Adipocyte (in vitro differentiated cells): ENCODE data around the gene NKX2-3.
A peak's percentile ranks its signal among the peaks of the same experiment; 100 is the strongest.

Experiments used
- DNase-seq: peaks from one replicate; pipeline ENCODE4 v3.0.0-alpha.2; 2015; ENCODE audit warnings: low read depth
- H3K27me3 ChIP-seq: replicated peaks from 2 replicates; pipeline ENCODE4 v1.7.0; 2013; ENCODE audit warnings: mild to moderate bottlenecking, low read length, moderate library complexity; ENCODE audit not compliant: control insufficient read depth, insufficient read depth
- H3K36me3 ChIP-seq: 2 replicates; pipeline ENCODE4 v1.7.0; 2013; ENCODE audit warnings: low read length, mild to moderate bottlenecking, moderate library complexity; ENCODE audit not compliant: control insufficient read depth, insufficient read depth, severe bottlenecking
- H3K4me1 ChIP-seq: 2 replicates; pipeline ENCODE4 v1.7.0; 2013; ENCODE audit warnings: mild to moderate bottlenecking, low read length, moderate library complexity; ENCODE audit not compliant: control insufficient read depth, insufficient read depth
- H3K4me3 ChIP-seq: 2 replicates; pipeline ENCODE4 v1.7.0; 2013; ENCODE audit warnings: mild to moderate bottlenecking, low read length, moderate library complexity
- H3K9ac ChIP-seq: 2 replicates; pipeline ENCODE4 v1.7.0; 2013; ENCODE audit warnings: mild to moderate bottlenecking, low read length, moderate library complexity
- H3K9me3 ChIP-seq: 2 replicates; pipeline ENCODE4 v1.7.0; 2013; ENCODE audit warnings: mild to moderate bottlenecking, low read length, moderate library complexity; ENCODE audit not compliant: control insufficient read depth

Gene NKX2-3

GRCh38 chr10:99551158-99551557 is 18.4 kb downstream of the NKX2-3 start:
- Histone ChIP-seq H3K9ac (no peak overlapping the region), H3K27me3 (peaks cover 62% of the 10 kb centered on the region), H3K9me3 (no peaks in the 10 kb centered on the region), H3K4me3 (no peak overlapping the region), H3K36me3 (no peaks in the 10 kb centered on the region), H3K4me1 (peaks cover 5% of the 10 kb centered on the region)
- no peak for DNase-seq

- Histone ChIP-seq H3K36me3 (no peaks in the 10 kb centered on the region), H3K9ac (no peak overlapping the region), H3K27me3 (peaks cover 62% of the 10 kb centered on the region), H3K4me3 (no peak overlapping the region), H3K4me1 (peaks cover 5% of the 10 kb centered on the region), H3K9me3 (no peaks in the 10 kb centered on the region)
- DNase-seq = no peak
Observed at GRCh38 chr10:99551616-99552015, 18.9 kb downstream of the NKX2-3 start.

GRCh38 chr10:99555371-99555770 is 22.6 kb downstream of the NKX2-3 start:
- no peaks in the 10 kb centered on the region for H3K36me3 ChIP-seq
- H3K27me3 ChIP-seq = peaks cover 54% of the 10 kb centered on the region
- H3K4me1 ChIP-seq = peaks cover 5% of the 10 kb centered on the region
- H3K9me3 ChIP-seq = no peaks in the 10 kb centered on the region
- no peak overlapping the region for H3K9ac ChIP-seq
- no peak for DNase-seq
- H3K4me3 ChIP-seq = no peak overlapping the region

GRCh38 chr10:99555825-99556523 is 23.2 kb downstream of the NKX2-3 start:
- no peak overlapping the region for H3K4me3 ChIP-seq
- peaks cover 55% of the 10 kb centered on the region for H3K27me3 ChIP-seq
- no peaks in the 10 kb centered on the region for H3K9me3 ChIP-seq
- no peak overlapping the region for H3K9ac ChIP-seq
- no peak for DNase-seq
- peaks cover 5% of the 10 kb centered on the region for H3K4me1 ChIP-seq
- no peaks in the 10 kb centered on the region for H3K36me3 ChIP-seq

- no peak overlapping the region for H3K4me3 ChIP-seq
- H3K27me3 ChIP-seq = peaks cover 57% of the 10 kb centered on the region
- no peak overlapping the region for H3K9ac ChIP-seq
- no peaks in the 10 kb centered on the region for H3K4me1 ChIP-seq
- no peaks in the 10 kb centered on the region for H3K9me3 ChIP-seq
- H3K36me3 ChIP-seq = no peaks in the 10 kb centered on the region
- no peak for DNase-seq
Observed at GRCh38 chr10:99557044-99557443, 24.3 kb downstream of the NKX2-3 start.

GRCh38 chr10:99558708-99559107 is 26.0 kb downstream of the NKX2-3 start:
- DNase-seq = no peak
- Histone ChIP-seq H3K27me3 (peaks cover 62% of the 10 kb centered on the region), H3K9me3 (no peaks in the 10 kb centered on the region), H3K36me3 (no peaks in the 10 kb centered on the region), H3K4me1 (no peaks in the 10 kb centered on the region), H3K4me3 (no peak overlapping the region), H3K9ac (no peak overlapping the region)

GRCh38 chr10:99560277-99561126 is 27.8 kb downstream of the NKX2-3 start:
- Histone ChIP-seq H3K27me3 (peaks cover 53% of the 10 kb centered on the region), H3K36me3 (no peaks in the 10 kb centered on the region), H3K4me3 (no peak overlapping the region), H3K9ac (no peak overlapping the region), H3K9me3 (no peaks in the 10 kb centered on the region), H3K4me1 (no peaks in the 10 kb centered on the region)
- peak; percentile 73 for DNase-seq

- Histone ChIP-seq H3K9me3 (no peaks in the 10 kb centered on the region), H3K36me3 (no peaks in the 10 kb centered on the region), H3K27me3 (peaks cover 40% of the 10 kb centered on the region), H3K4me3 (no peak overlapping the region), H3K4me1 (no peaks in the 10 kb centered on the region), H3K9ac (no peak overlapping the region)
- DNase-seq = no peak
Observed at GRCh38 chr10:99562631-99563030, 29.9 kb downstream of the NKX2-3 start.

- Histone ChIP-seq H3K4me1 (no peaks in the 10 kb centered on the region), H3K36me3 (no peaks in the 10 kb centered on the region), H3K4me3 (no peak overlapping the region), H3K9me3 (no peaks in the 10 kb centered on the region), H3K27me3 (peaks cover 34% of the 10 kb centered on the region), H3K9ac (no peak overlapping the region)
- DNase-seq = no peak
Observed at GRCh38 chr10:99564361-99564760, 31.6 kb downstream of the NKX2-3 start.

GRCh38 chr10:99565166-99565565 is 32.4 kb downstream of the NKX2-3 start:
- H3K9me3 ChIP-seq = no peaks in the 10 kb centered on the region
- H3K27me3 ChIP-seq = peaks cover 36% of the 10 kb centered on the region
- no peak overlapping the region for H3K9ac ChIP-seq
- no peak for DNase-seq
- no peak overlapping the region for H3K4me3 ChIP-seq
- H3K4me1 ChIP-seq = no peaks in the 10 kb centered on the region
- H3K36me3 ChIP-seq = no peaks in the 10 kb centered on the region

- no peaks in the 10 kb centered on the region for H3K4me1 ChIP-seq
- no peak overlapping the region for H3K9ac ChIP-seq
- DNase-seq = no peak
- H3K27me3 ChIP-seq = peaks cover 18% of the 10 kb centered on the region
- H3K36me3 ChIP-seq = no peaks in the 10 kb centered on the region
- H3K9me3 ChIP-seq = no peaks in the 10 kb centered on the region
- no peak overlapping the region for H3K4me3 ChIP-seq
Observed at GRCh38 chr10:99569253-99569939, 36.7 kb downstream of the NKX2-3 start.
